HEK293T (cell line): ENCODE data around the gene GNG12.
A peak's percentile ranks its signal among the peaks of the same experiment; 100 is the strongest.

Source experiments
- CTCF ChIA-PET: fragments of 350-600 bp; formaldehyde crosslinking; extraction: SDS; loops from one replicate; lab custom pipeline; 2021; ENCODE audit warnings: antibody characterized with exemption, inconsistent platforms; lab: Yijun Ruan, JAX
- POLR2A ChIA-PET: fragments of 350-600 bp; formaldehyde crosslinking; extraction: SDS; loops from one replicate; lab custom pipeline; 2020; ENCODE audit warnings: antibody characterized with exemption, inconsistent platforms; lab: Yijun Ruan, JAX
- DNase-seq: peaks from one replicate; pipeline ENCODE4 v3.0.0; 2012; ENCODE audit warnings: mixed read lengths; ENCODE audit errors: extremely low spot score
- ARNT ChIP-seq: fragments of 450-650 bp; IDR thresholded peaks from 2 replicates; pipeline ENCODE4 v1.6.1; 2017; ENCODE audit warnings: mild to moderate bottlenecking
- BHLHE40 ChIP-seq: fragments of 450-650 bp; IDR thresholded peaks from 2 replicates; pipeline ENCODE4 v1.6.1; 2016; ENCODE audit warnings: mild to moderate bottlenecking, moderate library complexity, borderline replicate concordance
- CTBP1 ChIP-seq: fragments of 450-650 bp; IDR thresholded peaks from 2 replicates; pipeline ENCODE4 v1.6.1; 2016; ENCODE audit warnings: borderline replicate concordance
- ELF4 ChIP-seq: fragments of 450-650 bp; IDR thresholded peaks from 2 replicates; pipeline ENCODE4 v1.6.1; 2017; ENCODE audit warnings: antibody characterized with exemption
- FOXA1 ChIP-seq: fragments of 450-650 bp; IDR thresholded peaks from 2 replicates; pipeline ENCODE4 v1.6.1; 2016; ENCODE audit warnings: mild to moderate bottlenecking
- FOXK2 ChIP-seq: fragments of 450-650 bp; IDR thresholded peaks from 2 replicates; pipeline ENCODE4 v1.6.1; 2016; ENCODE audit warnings: mild to moderate bottlenecking
- FOXM1 ChIP-seq: fragments of 450-650 bp; IDR thresholded peaks from 2 replicates; pipeline ENCODE4 v1.6.1; 2017; ENCODE audit warnings: mild to moderate bottlenecking, borderline replicate concordance
- HDGF ChIP-seq: fragments of 450-650 bp; IDR thresholded peaks from 2 replicates; pipeline ENCODE4 v1.6.1; 2017; ENCODE audit warnings: antibody characterized with exemption, borderline replicate concordance
- L3MBTL2 ChIP-seq: fragments of 450-650 bp; conservative IDR thresholded peaks from 2 replicates; pipeline ENCODE4 v1.6.1; 2016; ENCODE audit warnings: mild to moderate bottlenecking
- LEF1 ChIP-seq: fragments of 450-650 bp; IDR thresholded peaks from 2 replicates; pipeline ENCODE4 v1.6.1; 2017; ENCODE audit warnings: mild to moderate bottlenecking, borderline replicate concordance
- NFRKB ChIP-seq: fragments of 450-650 bp; IDR thresholded peaks from 2 replicates; pipeline ENCODE4 v1.6.1; 2016; ENCODE audit warnings: mild to moderate bottlenecking, moderate library complexity
- SP1 ChIP-seq: fragments of 450-650 bp; IDR thresholded peaks from 2 replicates; pipeline ENCODE4 v1.6.1; 2017
- SUZ12 ChIP-seq: fragments of 450-650 bp; IDR thresholded peaks from 2 replicates; pipeline ENCODE4 v1.6.1; 2016; ENCODE audit warnings: mild to moderate bottlenecking
- TARDBP ChIP-seq: fragments of 450-650 bp; IDR thresholded peaks from 2 replicates; pipeline ENCODE4 v1.6.1; 2016
- ZNF384 ChIP-seq: fragments of 450-650 bp; IDR thresholded peaks from 2 replicates; pipeline ENCODE4 v1.6.1; 2016
- TF ChIP-seq, protein P1 (sequence below): fragments of 450-650 bp; IDR thresholded peaks from 2 replicates; pipeline ENCODE4 v1.6.1; 2016

The GNG12 gene

DNA sequence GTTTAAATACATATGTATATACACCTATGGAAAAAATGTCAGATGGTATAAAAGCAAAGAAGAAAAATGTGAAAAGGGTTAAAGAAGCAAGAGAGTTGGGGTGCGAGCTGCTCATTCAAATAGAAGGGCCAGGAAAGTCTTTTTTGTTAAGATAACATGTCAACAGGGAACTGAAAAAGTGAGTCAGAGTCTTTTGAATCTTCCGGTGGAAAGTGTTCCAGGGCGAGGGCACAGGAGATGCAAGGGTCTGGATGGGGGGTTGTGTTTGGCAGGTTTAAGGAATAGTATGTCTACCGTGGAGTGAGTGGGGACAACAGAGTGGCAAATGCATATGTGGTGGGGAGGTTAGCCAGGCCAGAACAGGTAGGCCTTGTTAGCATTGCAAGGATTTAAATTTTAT is 22.2 kb upstream of the GNG12 start:
- CTCF ChIA-PET, result no interaction called here

DNA sequence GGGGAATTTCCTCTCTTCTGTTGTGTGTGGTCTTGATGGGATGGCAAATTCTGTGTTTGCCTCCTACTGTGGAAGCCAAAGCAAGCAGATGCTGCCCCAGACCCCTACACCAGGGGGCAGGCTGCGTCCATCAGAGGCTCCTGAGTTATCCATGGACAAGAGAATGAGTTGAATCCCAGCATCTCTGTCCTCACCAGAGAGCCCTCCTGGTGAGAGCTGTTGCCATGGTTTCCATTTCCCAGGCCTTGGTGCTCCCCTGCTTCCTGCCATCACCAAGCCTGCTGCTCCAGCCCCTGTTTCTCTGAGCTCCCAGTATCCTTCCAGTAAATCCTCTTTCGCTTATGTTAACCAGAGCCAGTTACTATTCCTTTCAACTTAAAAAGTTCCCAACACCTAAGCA is 20.4 kb upstream of the GNG12 start:
- TF ChIP-seq FOXK2, result no peak
- TF ChIP-seq ARNT, result no peak
- TF ChIP-seq BHLHE40, result no peak
- TF ChIP-seq, protein P1, sequence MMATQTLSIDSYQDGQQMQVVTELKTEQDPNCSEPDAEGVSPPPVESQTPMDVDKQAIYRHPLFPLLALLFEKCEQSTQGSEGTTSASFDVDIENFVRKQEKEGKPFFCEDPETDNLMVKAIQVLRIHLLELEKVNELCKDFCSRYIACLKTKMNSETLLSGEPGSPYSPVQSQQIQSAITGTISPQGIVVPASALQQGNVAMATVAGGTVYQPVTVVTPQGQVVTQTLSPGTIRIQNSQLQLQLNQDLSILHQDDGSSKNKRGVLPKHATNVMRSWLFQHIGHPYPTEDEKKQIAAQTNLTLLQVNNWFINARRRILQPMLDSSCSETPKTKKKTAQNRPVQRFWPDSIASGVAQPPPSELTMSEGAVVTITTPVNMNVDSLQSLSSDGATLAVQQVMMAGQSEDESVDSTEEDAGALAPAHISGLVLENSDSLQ, result no peak
- no peak for TF ChIP-seq SUZ12
- TF ChIP-seq TARDBP, result no peak
- no peak for TF ChIP-seq FOXA1
- no peak for TF ChIP-seq NFRKB
- TF ChIP-seq HDGF, result no peak
- no peak for TF ChIP-seq SP1
- no peak for TF ChIP-seq LEF1
- peak; percentile 88 for DNase-seq
- CTCF ChIA-PET, result interaction anchor here (0.6 to 1.3 kb wide), 3 partner anchors 53 to 156 kb away, joined by 3 to 5 read pairs (median 3); no protein-coding TSS in a partner anchor
- POLR2A ChIA-PET, result no interaction called here

More for the DNA sequence above, 22.2 kb upstream of the GNG12 start:
- no peak for TF ChIP-seq FOXM1
- TF ChIP-seq ZNF384, result no peak
- no peak for DNase-seq
- POLR2A ChIA-PET, result no interaction called here

DNA sequence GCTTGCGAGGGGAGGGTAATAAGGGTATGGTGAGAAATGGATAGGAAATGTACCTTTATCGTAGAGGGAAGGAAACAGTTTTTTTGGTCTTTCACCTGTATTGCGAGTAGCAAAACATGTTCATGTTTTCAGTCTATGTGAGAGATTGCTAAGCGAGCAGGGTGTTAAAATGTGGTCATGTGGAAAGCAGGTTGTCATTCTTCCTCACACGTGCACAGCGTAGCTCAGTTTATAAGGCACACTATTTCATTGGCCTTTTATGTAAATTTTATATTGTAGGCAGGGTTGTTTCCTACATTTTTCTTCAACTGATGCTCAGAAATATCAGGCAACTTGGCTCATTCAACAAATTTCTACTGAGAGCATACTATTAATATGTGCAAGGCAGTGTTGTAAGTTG is 18.5 kb upstream of the GNG12 start:
- no peak for TF ChIP-seq TARDBP
- ChIA-PET CTCF (interaction anchor here (0.6 to 3.2 kb wide), 7 partner anchors 15 to 491 kb away, joined by 3 to 23 read pairs (median 6); no protein-coding TSS in a partner anchor), POLR2A (no interaction called here)
- DNase-seq, result no peak

DNA sequence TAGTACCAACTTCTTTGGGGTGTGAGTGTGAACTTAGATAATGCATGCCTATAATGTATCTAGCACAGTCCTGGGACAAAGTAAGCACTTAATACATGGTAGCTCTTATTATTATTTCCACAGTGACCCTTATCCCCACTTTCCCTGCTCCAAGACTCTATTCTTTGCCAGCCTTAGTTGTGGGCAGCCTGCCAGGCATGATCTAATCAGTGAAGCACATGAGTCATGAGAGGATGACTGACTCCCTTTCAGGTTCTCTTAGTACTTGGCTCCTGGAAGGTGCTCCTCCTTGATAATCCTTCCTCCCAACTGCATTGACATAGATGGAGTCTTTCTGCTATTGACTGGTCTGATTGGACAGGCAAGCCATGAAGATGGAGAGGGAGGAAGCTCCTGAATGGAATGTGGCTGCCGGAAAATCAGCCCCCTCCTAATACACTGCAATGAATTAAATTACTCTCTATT is 17.4 kb upstream of the GNG12 start:
- no peak for TF ChIP-seq LEF1
- TF ChIP-seq CTBP1, result no peak
- no peak for TF ChIP-seq FOXK2
- TF ChIP-seq TARDBP, result no peak
- TF ChIP-seq, protein P1, result no peak
- TF ChIP-seq FOXA1, result no peak
- no peak for TF ChIP-seq SP1
- no peak for TF ChIP-seq ZNF384
- TF ChIP-seq FOXM1, result no peak
- TF ChIP-seq SUZ12, result no peak
- no peak for TF ChIP-seq BHLHE40
- TF ChIP-seq HDGF, result no peak
- TF ChIP-seq NFRKB, result no peak
- no peak for TF ChIP-seq ARNT
- TF ChIP-seq L3MBTL2, result no peak
- DNase-seq, result peak; percentile 44
- ChIA-PET POLR2A (interaction anchor here (1.4 kb wide), 1 partner anchor 19 kb away, joined by 3 read pairs; no protein-coding TSS in a partner anchor), CTCF (interaction anchor here (0.7 to 3.2 kb wide), 16 partner anchors 10 to 529 kb away, joined by 3 to 23 read pairs (median 3); no protein-coding TSS in a partner anchor)

DNA sequence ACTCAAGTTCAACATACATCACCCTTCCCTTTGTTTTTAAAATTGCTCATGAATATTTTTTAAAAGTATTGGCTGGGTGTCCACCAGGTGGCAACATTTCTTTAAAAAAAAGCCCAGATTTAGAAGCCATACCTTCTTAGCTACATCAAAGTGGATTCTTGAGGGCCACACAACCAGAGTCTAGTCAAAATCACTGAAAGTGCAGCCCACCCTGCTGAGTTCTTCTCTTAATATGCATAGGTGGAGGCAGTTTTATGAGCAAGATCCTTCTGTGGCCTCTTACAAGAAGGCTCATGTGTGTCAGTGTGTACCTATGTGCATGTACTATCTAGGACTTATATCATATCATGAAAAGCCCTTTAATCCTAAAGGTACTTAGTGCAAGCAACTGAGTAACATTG is 16.9 kb upstream of the GNG12 start:
- peak; percentile 49 for DNase-seq

DNA sequence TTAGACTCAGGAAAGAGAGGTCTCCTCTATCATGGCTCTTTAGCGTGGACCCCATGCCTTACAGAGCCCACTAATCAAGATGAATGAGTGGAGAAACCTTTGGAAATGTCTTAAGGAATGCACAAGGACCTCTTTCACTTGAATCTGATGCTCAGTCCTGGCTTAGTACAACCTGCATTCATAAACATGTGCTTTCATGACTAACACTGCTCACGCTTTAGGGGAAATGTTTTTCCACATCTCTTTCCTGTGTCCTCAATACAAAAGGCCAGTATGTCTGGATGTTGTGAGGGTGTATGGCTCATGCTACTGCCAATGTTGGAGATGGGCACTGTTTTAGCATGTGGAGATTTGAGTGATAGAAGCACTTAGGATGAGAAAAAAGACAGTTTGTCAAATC is 14.2 kb upstream of the GNG12 start:
- ChIA-PET CTCF (interaction anchor here (0.6 to 1.2 kb wide), 3 partner anchors 14 to 253 kb away, joined by 3 to 5 read pairs (median 4); partner anchors contain the start of gene GNG12), POLR2A (no interaction called here)
- no peak for DNase-seq
- TF ChIP-seq ZNF384 (no peak), SP1 (no peak), LEF1 (no peak), FOXK2 (no peak), FOXM1 (no peak)
- TF ChIP-seq, protein P1, result no peak

More for the DNA sequence above, 16.9 kb upstream of the GNG12 start:
- POLR2A ChIA-PET, result interaction anchor here (1.4 kb wide), 1 partner anchor 18 kb away, joined by 3 read pairs; no protein-coding TSS in a partner anchor
- TF ChIP-seq FOXM1 (no peak), SP1 (no peak), NFRKB (no peak), CTBP1 (no peak), ZNF384 (no peak), HDGF (no peak), LEF1 (no peak), BHLHE40 (no peak), ELF4 (no peak), ARNT (no peak)
- TF ChIP-seq, protein P1, result no peak
- CTCF ChIA-PET, result interaction anchor here (0.5 to 3.2 kb wide), 14 partner anchors 10 to 529 kb away, joined by 3 to 23 read pairs (median 4); no protein-coding TSS in a partner anchor
